Mesendoderm (in vitro differentiated cells): ENCODE data around the gene MAD1L1.

ENCODE experiments used
- DNase-seq: peaks from one replicate; pipeline ENCODE4 v3.0.0; 2013
- H2AK5ac ChIP-seq: 2 replicates; pipeline ENCODE4 v1.6.1; 2013; ENCODE audit warnings: low read length, inconsistent platforms
- H2BK120ac ChIP-seq: 2 replicates; pipeline ENCODE4 v1.6.1; 2013; ENCODE audit warnings: low read depth, mild to moderate bottlenecking, low read length, moderate library complexity, mixed read lengths
- H2BK15ac ChIP-seq: replicated peaks from 2 replicates; pipeline ENCODE4 v1.6.1; 2013; ENCODE audit warnings: low read depth, mild to moderate bottlenecking, moderate library complexity
- H2BK5ac ChIP-seq: 2 replicates; pipeline ENCODE4 v1.6.1; 2013; ENCODE audit warnings: low read length, inconsistent platforms
- H3K18ac ChIP-seq: 2 replicates; pipeline ENCODE4 v1.6.1; 2013; ENCODE audit warnings: mild to moderate bottlenecking, low read length, mixed read lengths
- H3K23ac ChIP-seq: one replicate; pipeline ENCODE4 v1.6.1; 2013; ENCODE audit warnings: low read length
- H3K27ac ChIP-seq: 2 replicates; pipeline ENCODE4 v1.5.1; 2013; ENCODE audit warnings: low read depth, mild to moderate bottlenecking, inconsistent platforms, low read length, moderate library complexity
- H3K27me3 ChIP-seq: 2 replicates; pipeline ENCODE4 v1.6.1; 2013; ENCODE audit warnings: low read length, control low read depth, mild to moderate bottlenecking, inconsistent platforms; ENCODE audit not compliant: insufficient read depth, poor library complexity
- H3K36me3 ChIP-seq: 2 replicates; pipeline ENCODE4 v1.6.1; 2013; ENCODE audit warnings: low read length, inconsistent platforms; ENCODE audit not compliant: control insufficient read depth, insufficient read depth
- H3K4ac ChIP-seq: one replicate; pipeline ENCODE4 v1.6.1; 2013; ENCODE audit warnings: low read depth, mild to moderate bottlenecking, low read length, moderate library complexity
- H3K4me1 ChIP-seq: 2 replicates; pipeline ENCODE4 v1.6.1; 2013; ENCODE audit warnings: low read depth, low read length, inconsistent platforms; ENCODE audit not compliant: control insufficient read depth
- H3K4me2 ChIP-seq: 2 replicates; pipeline ENCODE4 v1.6.1; 2013; ENCODE audit warnings: low read length
- H3K4me3 ChIP-seq: 2 replicates; pipeline ENCODE4 v1.5.1; 2013; ENCODE audit warnings: mild to moderate bottlenecking, low read length
- H3K56ac ChIP-seq: one replicate; pipeline ENCODE4 v1.6.1; 2013; ENCODE audit warnings: low read length
- H3K79me1 ChIP-seq: 2 replicates; pipeline ENCODE4 v1.6.1; 2013; ENCODE audit warnings: low read length, inconsistent platforms
- H3K79me2 ChIP-seq: 2 replicates; pipeline ENCODE4 v1.6.1; 2013; ENCODE audit warnings: mild to moderate bottlenecking, low read length; ENCODE audit not compliant: control insufficient read depth, insufficient read depth
- H3K9ac ChIP-seq: 2 replicates; pipeline ENCODE4 v1.6.1; 2013; ENCODE audit warnings: low read length, inconsistent platforms
- H4K5ac ChIP-seq: one replicate; pipeline ENCODE4 v1.6.1; 2013; ENCODE audit warnings: low read length
- H4K8ac ChIP-seq: one replicate; pipeline ENCODE4 v1.6.1; 2013; ENCODE audit warnings: low read depth, mild to moderate bottlenecking, control low read depth, low read length, moderate library complexity
- WGBS: extraction: QIAGEN DNeasy Blood & Tissue Kit; methylation state at CpG from one replicate; pipeline ENCODE4 v1.1.7; 2013; ENCODE audit warnings: low lambda C conversion rate, missing lambda C conversion rate; ENCODE audit not compliant: insufficient coverage; ENCODE audit errors: extremely low coverage; 5-methylcytosine and 5-hydroxymethylcytosine counted together

The MAD1L1 gene

DNA sequence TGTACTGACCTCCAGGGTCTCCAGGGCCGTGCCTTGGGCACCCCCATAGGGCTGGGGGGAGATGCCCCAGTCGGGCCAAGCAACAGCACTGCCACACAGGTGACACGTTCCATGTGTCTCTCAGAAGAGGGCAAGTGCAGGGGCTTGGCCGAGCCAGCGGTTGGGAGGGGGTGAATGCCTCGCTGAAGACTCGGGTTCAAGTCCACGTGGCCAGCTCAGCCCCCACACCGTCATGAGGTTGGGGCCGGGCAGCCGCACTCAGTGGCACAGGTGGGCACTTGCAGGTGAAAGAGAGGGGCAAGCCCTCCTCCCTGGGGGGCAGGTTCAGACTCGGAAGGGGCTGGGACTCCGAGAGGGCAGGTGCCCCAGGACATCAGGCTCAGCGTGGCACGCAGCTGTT, 153.8 kb downstream of the MAD1L1 start:
- Histone ChIP-seq H3K27ac (no peak overlapping the region), H3K79me2 (no peaks in the 10 kb centered on the region)

DNA sequence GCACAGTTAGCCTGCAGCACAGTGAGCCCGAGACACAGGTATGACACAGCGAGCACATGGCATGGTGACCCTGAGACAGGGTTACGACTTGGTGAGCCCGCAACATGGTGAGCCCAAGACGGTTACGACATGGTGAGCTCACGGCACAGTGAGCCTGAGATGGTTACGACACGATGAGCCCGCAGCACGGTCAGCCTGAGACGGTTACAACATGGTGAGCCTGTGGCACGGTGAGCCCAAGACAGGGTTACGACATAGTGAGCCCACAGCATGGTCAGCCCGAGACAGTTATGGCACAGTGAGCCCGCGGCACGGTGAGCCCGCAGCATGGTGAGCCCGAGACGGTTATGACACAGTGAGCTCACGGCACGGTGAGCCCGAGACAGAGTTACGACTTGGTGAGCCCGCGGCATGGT, 156.1 kb downstream of the MAD1L1 start:
- H3K36me3 ChIP-seq: peaks cover 1% of the 10 kb centered on the region
- H2BK120ac ChIP-seq: no peak overlapping the region
- H3K4me2 ChIP-seq: no peak overlapping the region
- no peaks in the 10 kb centered on the region for H3K79me2 ChIP-seq
- H3K79me1 ChIP-seq: peaks cover 2% of the 10 kb centered on the region
- no peak overlapping the region for H3K27ac ChIP-seq
- H3K56ac ChIP-seq: no peak overlapping the region
- no peak overlapping the region for H4K8ac ChIP-seq
- H3K9ac ChIP-seq: no peak overlapping the region
- H2AK5ac ChIP-seq: no peak overlapping the region
- no CpG with 5 or more reads among the region's 27 CpGs for WGBS
- no peak overlapping the region for H3K4me3 ChIP-seq
- H4K5ac ChIP-seq: no peak overlapping the region
- H3K27me3 ChIP-seq: no peaks in the 10 kb centered on the region
- no peak for DNase-seq
- H2BK5ac ChIP-seq: no peak overlapping the region
- H3K4me1 ChIP-seq: no peaks in the 10 kb centered on the region
- no peak overlapping the region for H3K18ac ChIP-seq
- no peak overlapping the region for H3K23ac ChIP-seq
- no peak overlapping the region for H3K4ac ChIP-seq
- H2BK15ac ChIP-seq: no peak overlapping the region

More for the DNA sequence above, 153.8 kb downstream of the MAD1L1 start:
- no peak overlapping the region for H2BK15ac ChIP-seq
- peaks cover 1% of the 10 kb centered on the region for H3K36me3 ChIP-seq
- no peak overlapping the region for H3K4me2 ChIP-seq
- no peak overlapping the region for H3K18ac ChIP-seq
- H3K4ac ChIP-seq: no peak overlapping the region
- H3K9ac ChIP-seq: no peak overlapping the region
- WGBS: no CpG with 5 or more reads among the region's 15 CpGs
- H3K79me1 ChIP-seq: peaks cover 2% of the 10 kb centered on the region
- H3K56ac ChIP-seq: no peak overlapping the region
- no peaks in the 10 kb centered on the region for H3K27me3 ChIP-seq
- H3K4me1 ChIP-seq: no peaks in the 10 kb centered on the region
- no peak for DNase-seq
- H2BK120ac ChIP-seq: no peak overlapping the region
- H4K8ac ChIP-seq: no peak overlapping the region
- no peak overlapping the region for H3K23ac ChIP-seq
- no peak overlapping the region for H4K5ac ChIP-seq
- no peak overlapping the region for H3K4me3 ChIP-seq
- H2BK5ac ChIP-seq: no peak overlapping the region
- H2AK5ac ChIP-seq: no peak overlapping the region

DNA sequence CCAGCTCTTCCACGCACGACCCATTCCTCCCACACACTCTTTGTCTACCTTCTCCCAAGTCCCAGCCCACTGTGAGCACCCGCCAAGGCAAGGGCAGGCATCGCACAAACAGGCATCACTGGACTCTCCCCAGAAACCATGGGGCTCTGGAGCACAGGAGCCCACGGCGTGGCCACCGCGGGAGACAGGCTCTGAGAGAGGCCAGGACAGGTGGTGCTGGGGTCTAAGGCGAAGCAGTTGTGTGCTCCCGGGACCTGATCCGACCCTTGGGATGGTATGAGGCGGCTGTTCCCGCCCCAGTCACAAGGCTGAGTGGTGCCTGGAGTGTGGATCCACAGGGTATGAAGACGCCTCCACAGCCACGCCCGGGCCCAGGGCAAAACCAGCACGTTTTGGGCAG, 156.9 kb downstream of the MAD1L1 start:
- H3K18ac ChIP-seq: no peak overlapping the region
- no peak for DNase-seq
- H3K23ac ChIP-seq: no peak overlapping the region
- no peak overlapping the region for H3K4ac ChIP-seq
- no peak overlapping the region for H3K27ac ChIP-seq
- no CpG with 5 or more reads among the region's 17 CpGs for WGBS
- no peak overlapping the region for H3K4me2 ChIP-seq
- no peaks in the 10 kb centered on the region for H3K27me3 ChIP-seq
- no peak overlapping the region for H4K5ac ChIP-seq
- H3K36me3 ChIP-seq: peaks cover 1% of the 10 kb centered on the region
- H3K9ac ChIP-seq: no peak overlapping the region
- peaks cover 2% of the 10 kb centered on the region for H3K79me1 ChIP-seq
- no peak overlapping the region for H4K8ac ChIP-seq
- H3K56ac ChIP-seq: no peak overlapping the region
- no peak overlapping the region for H3K4me3 ChIP-seq
- no peaks in the 10 kb centered on the region for H3K79me2 ChIP-seq
- no peak overlapping the region for H2AK5ac ChIP-seq
- no peaks in the 10 kb centered on the region for H3K4me1 ChIP-seq
- no peak overlapping the region for H2BK5ac ChIP-seq
- H2BK15ac ChIP-seq: no peak overlapping the region
- no peak overlapping the region for H2BK120ac ChIP-seq

DNA sequence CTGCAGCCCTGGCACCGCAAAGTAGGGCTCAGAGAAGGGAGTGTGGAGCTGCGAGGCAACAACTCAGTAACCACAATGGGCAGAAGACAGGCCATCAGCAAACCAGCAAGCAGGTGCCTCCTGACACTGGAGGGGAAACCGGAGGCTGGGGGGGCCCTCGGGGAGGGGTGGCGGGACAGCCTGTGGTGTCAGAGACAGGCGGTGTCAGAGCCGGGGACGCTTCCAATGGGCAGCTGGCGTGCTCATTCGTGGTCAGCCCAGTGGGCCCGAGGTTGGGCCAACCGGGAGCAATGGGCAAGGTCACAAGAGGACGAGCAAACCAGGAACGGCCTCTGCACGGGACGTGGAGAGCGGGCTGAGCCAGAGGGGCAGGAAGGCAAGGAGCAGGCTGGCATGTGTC, 158.1 kb downstream of the MAD1L1 start:
- no peaks in the 10 kb centered on the region for H3K4me1 ChIP-seq
- no peak overlapping the region for H3K4me3 ChIP-seq
- H2BK120ac ChIP-seq: no peak overlapping the region
- no peak overlapping the region for H4K8ac ChIP-seq
- H3K56ac ChIP-seq: no peak overlapping the region
- no peaks in the 10 kb centered on the region for H3K27me3 ChIP-seq
- no peak overlapping the region for H3K23ac ChIP-seq
- no CpG with 5 or more reads among the region's 17 CpGs for WGBS
- no peak for DNase-seq
- H3K18ac ChIP-seq: no peak overlapping the region
- no peak overlapping the region for H3K9ac ChIP-seq
- H2BK5ac ChIP-seq: no peak overlapping the region
- no peaks in the 10 kb centered on the region for H3K79me2 ChIP-seq
- no peak overlapping the region for H3K4me2 ChIP-seq
- H4K5ac ChIP-seq: no peak overlapping the region
- no peak overlapping the region for H3K4ac ChIP-seq
- no peak overlapping the region for H2AK5ac ChIP-seq
- no peak overlapping the region for H2BK15ac ChIP-seq
- peaks cover 2% of the 10 kb centered on the region for H3K79me1 ChIP-seq
- H3K27ac ChIP-seq: no peak overlapping the region
- peaks cover 1% of the 10 kb centered on the region for H3K36me3 ChIP-seq

DNA sequence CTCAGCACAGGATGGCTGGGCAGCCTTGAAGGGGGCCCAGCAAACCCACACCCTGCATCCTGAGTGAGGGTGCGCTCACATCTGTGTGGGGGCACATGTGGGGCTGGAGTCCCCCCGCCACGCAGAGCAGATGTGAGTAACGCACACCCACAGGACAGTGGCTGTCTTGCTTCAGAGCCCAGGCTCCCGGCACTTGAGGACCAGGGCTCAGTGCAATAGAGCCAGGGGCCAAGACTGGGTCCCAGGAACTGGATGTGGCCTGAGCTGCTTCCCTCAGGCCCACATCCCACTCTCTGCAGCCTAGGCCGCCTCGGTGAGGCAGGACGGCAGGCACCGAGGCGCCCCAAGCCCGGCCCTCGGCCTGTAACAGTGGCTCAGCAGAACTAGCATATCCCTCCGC, 159.9 kb downstream of the MAD1L1 start:
- H3K4me3 ChIP-seq: no peak overlapping the region
- H4K8ac ChIP-seq: no peak overlapping the region
- peaks cover 2% of the 10 kb centered on the region for H3K79me1 ChIP-seq
- no CpG with 5 or more reads among the region's 13 CpGs for WGBS
- H3K9ac ChIP-seq: no peak overlapping the region
- no peak overlapping the region for H2BK5ac ChIP-seq
- H3K36me3 ChIP-seq: peaks cover 1% of the 10 kb centered on the region
- no peak for DNase-seq
- H3K27ac ChIP-seq: no peak overlapping the region
- H3K79me2 ChIP-seq: no peaks in the 10 kb centered on the region
- no peak overlapping the region for H3K56ac ChIP-seq
- no peak overlapping the region for H3K18ac ChIP-seq
- no peak overlapping the region for H2BK15ac ChIP-seq
- no peak overlapping the region for H4K5ac ChIP-seq
- no peaks in the 10 kb centered on the region for H3K27me3 ChIP-seq
- H3K23ac ChIP-seq: no peak overlapping the region
- no peak overlapping the region for H3K4ac ChIP-seq
- H2AK5ac ChIP-seq: no peak overlapping the region
- no peak overlapping the region for H3K4me2 ChIP-seq
- no peaks in the 10 kb centered on the region for H3K4me1 ChIP-seq
- no peak overlapping the region for H2BK120ac ChIP-seq

DNA sequence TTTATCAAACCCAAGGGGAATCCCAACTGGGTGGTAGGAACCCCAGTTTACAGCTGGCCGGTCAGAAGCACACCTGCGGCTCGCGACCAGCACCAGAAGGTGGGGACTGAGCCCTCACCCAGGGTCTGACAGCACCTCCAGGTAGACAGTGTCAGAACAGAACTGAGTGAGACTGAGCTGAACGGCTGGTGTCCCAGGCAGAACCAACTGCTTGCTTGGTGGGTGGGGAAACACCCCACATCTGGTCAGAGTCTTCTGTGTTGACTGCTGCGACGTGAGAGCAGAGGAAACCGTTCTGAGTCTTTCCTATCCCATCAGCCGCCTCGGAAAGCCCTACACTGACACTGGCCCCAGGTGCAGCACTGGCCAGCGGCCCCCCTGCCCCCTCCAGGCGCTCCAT, 160.7 kb downstream of the MAD1L1 start:
- no peak for DNase-seq
- no peak overlapping the region for H2AK5ac ChIP-seq
- WGBS: no CpG with 5 or more reads among the region's 12 CpGs

More for the DNA sequence above, 160.7 kb downstream of the MAD1L1 start:
- Histone ChIP-seq H3K4me2 (no peak overlapping the region), H3K9ac (no peak overlapping the region), H2BK120ac (no peak overlapping the region), H3K23ac (no peak overlapping the region), H3K4ac (no peak overlapping the region), H4K8ac (no peak overlapping the region), H3K4me3 (no peak overlapping the region), H3K27me3 (no peaks in the 10 kb centered on the region), H3K18ac (no peak overlapping the region), H3K79me2 (no peaks in the 10 kb centered on the region), H3K27ac (no peak overlapping the region), H3K56ac (no peak overlapping the region), H3K36me3 (peaks cover 1% of the 10 kb centered on the region), H2BK15ac (no peak overlapping the region), H2BK5ac (no peak overlapping the region), H3K79me1 (peaks cover 2% of the 10 kb centered on the region), H4K5ac (no peak overlapping the region), H3K4me1 (no peaks in the 10 kb centered on the region)
